OCI-LY7 (cell line): ENCODE measurements around the gene RAB13. TPM values are rescaled to one million over a fixed set of nuclear protein-coding genes. Genes with fewer than 3 reads are reported as not detected.

Experiments
- BruUV-seq: library from RNA; stranded (reverse); fragments of 400-500 nt; replicated peaks from 2 replicates; lab custom pipeline; 2021; lab: Mats Ljungman, UMichigan
- CTCF ChIA-PET: fragments of 300-600 bp; sonication (Branson Sonifier 250); formaldehyde crosslinking; loops from one replicate; lab custom pipeline; 2022; ENCODE audit warnings: antibody characterized with exemption; ENCODE audit not compliant: unreplicated experiment; lab: Charles Lee
- POLR2A ChIA-PET: fragments of 300-600 bp; sonication (Branson Sonifier 250); formaldehyde crosslinking; loops from one replicate; lab custom pipeline; 2022; ENCODE audit warnings: antibody characterized with exemption; lab: Charles Lee
- DNase-seq: peaks from one replicate; pipeline ENCODE4 v3.0.0-alpha.2; 2015; ENCODE audit warnings: low spot score
- H2AFZ ChIP-seq: fragments of 200-600 bp; sonication (generic), shearing (Covaris generic); 2 replicates; pipeline ENCODE4 v1.6.1; 2014; ENCODE audit warnings: mild to moderate bottlenecking, antibody characterized with exemption, low read length, moderate library complexity
- H3K27ac ChIP-seq: fragments of 200-600 bp; sonication (generic); 2 replicates; pipeline ENCODE4 v1.5.1; 2014; ENCODE audit warnings: mixed run types, low read depth, mild to moderate bottlenecking, moderate library complexity, low read length, inconsistent platforms; ENCODE audit not compliant: poor library complexity, severe bottlenecking
- H3K36me3 ChIP-seq: fragments of 200-600 bp; sonication (generic); 2 replicates; pipeline ENCODE4 v1.6.1; 2014; ENCODE audit warnings: mild to moderate bottlenecking, antibody characterized with exemption, low read length, moderate library complexity, mixed read lengths; ENCODE audit not compliant: insufficient read depth
- H3K4me1 ChIP-seq: fragments of 200-600 bp; sonication (generic); 2 replicates; pipeline ENCODE4 v1.5.1; 2014; ENCODE audit warnings: mild to moderate bottlenecking, low read length; ENCODE audit not compliant: insufficient read depth, poor library complexity, severe bottlenecking
- H3K4me2 ChIP-seq: fragments of 200-600 bp; sonication (generic); 2 replicates; pipeline ENCODE4 v1.6.1; 2014; ENCODE audit warnings: mild to moderate bottlenecking, low read length
- H3K4me3 ChIP-seq: fragments of 200-600 bp; sonication (generic); 2 replicates; pipeline ENCODE4 v1.5.1; 2014; ENCODE audit warnings: mild to moderate bottlenecking, low read depth, low read length; ENCODE audit not compliant: poor library complexity, severe bottlenecking
- H3K79me2 ChIP-seq: fragments of 200-600 bp; sonication (generic); 2 replicates; pipeline ENCODE4 v1.6.1; 2016; ENCODE audit warnings: low read depth, mild to moderate bottlenecking, low read length, moderate library complexity, mixed read lengths; ENCODE audit not compliant: insufficient read depth
- H3K9me2 ChIP-seq: fragments of 200-600 bp; sonication (generic); 2 replicates; pipeline ENCODE4 v1.6.1; 2016; ENCODE audit warnings: mild to moderate bottlenecking, low read length, mixed read lengths; ENCODE audit not compliant: insufficient read depth
- H3K9me3 ChIP-seq: fragments of 200-600 bp; sonication (generic); 2 replicates; pipeline ENCODE4 v1.6.1; 2014; ENCODE audit warnings: mild to moderate bottlenecking, mixed run types, low read length, mixed read lengths
- H4K20me1 ChIP-seq: fragments of 200-600 bp; sonication (generic); 2 replicates; pipeline ENCODE4 v1.6.1; 2014; ENCODE audit warnings: mild to moderate bottlenecking, antibody characterized with exemption, low read length, moderate library complexity, mixed read lengths; ENCODE audit not compliant: insufficient read depth
- EZH2phosphoT487 ChIP-seq: fragments of 200-600 bp; sonication (generic); IDR thresholded peaks from 2 replicates; pipeline ENCODE4 v1.6.1; 2018; ENCODE audit warnings: low read depth, borderline replicate concordance, mild to moderate bottlenecking, mixed run types, antibody characterized with exemption, low read length, moderate library complexity, mixed read lengths
- intact Hi-C: fragments of 100-400 bp; cut with micrococcal nuclease; formaldehyde crosslinking; loops from one replicate; pipeline ENCODE4 v1.10.0; 2022; ENCODE audit not compliant: unreplicated experiment
- microRNA-seq: library from miRNA; unstranded; fragments of <30 nt; microRNA quantifications from one replicate; pipeline ENCODE4 v1.2.0, GENCODE V29; 2022; ENCODE audit warnings: borderline replicate concordance
- small RNA-seq: library from RNA; depleted of rRNA; stranded (forward); fragments of <200 nt; gene quantifications from one replicate; pipeline ENCODE3, GENCODE V24; 2014
- total RNA-seq, 2 experiments: library from RNA; depleted of rRNA in 1 of 2; stranded (reverse); fragments of >200 nt in 1 of 2; shearing (Covaris generic) in 1 of 2; gene quantifications; 2 replicates each; pipeline ENCODE4 v1.2.3, GENCODE V29; 2014 to 2022
- TF ChIP-seq, protein P1 (sequence below): fragments of 200-600 bp; sonication (generic); conservative IDR thresholded peaks from 2 replicates; pipeline ENCODE4 v1.5.1; 2014; ENCODE audit warnings: mild to moderate bottlenecking, antibody characterized with exemption, low read length, moderate library complexity, mixed read lengths

Gene RAB13
- total RNA-seq, 2 experiments from 2014 or later: 0.16 to 1.3 TPM

DNA sequence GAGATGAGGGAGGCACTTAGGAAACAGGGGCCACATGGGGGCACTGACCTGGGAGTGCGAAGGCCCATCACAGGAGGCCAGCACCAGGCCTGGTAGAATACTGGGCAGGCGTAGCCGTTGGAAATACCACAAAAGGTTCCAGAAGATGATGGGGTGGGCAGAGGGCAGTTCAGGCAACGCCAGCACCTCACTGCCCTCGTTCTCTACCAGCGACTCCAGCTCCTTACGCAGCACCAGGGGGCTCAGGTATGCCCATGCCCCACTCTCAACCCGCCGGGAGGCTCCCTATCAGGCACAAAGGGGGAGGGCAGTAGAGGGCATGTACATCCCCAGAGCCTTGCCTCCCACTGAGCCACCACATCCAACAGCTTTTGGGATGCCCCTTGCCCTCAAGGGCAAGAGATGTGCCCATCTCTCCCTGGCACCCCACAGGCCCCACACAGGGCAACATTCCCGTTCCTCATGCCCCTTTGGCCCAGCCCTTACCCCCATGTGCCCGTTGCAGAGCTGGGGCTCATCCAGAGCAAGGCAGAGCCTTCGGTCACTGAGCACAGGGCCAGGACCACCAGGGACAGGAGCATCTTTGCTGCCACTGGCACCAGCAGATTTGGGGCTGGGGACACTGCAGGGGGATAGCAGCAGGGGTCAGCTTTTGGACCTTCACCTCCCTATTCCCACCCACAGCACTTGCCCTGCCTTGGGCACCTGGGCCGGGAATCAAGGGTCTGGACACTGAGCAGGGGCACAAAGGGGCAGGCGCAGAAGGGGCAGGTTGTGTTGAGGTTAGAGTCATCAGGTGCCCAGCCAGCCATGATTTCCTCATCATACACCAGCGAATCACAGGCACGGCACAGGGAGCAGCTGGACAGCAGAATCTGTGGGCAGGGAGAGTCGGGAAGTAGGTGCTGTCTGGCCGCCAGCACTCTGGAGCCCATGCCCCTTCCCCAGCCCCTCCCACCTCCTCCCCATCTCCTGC, 53.7 kb downstream of the RAB13 start:
- POLR2A ChIA-PET: no interaction called here
- H3K36me3 ChIP-seq: peaks cover 79% of the 10 kb centered on the region

More for the DNA sequence above, 53.7 kb downstream of the RAB13 start:
- Histone ChIP-seq H4K20me1 (no peaks in the 10 kb centered on the region), H2AFZ (no peak overlapping the region), H3K4me1 (no peaks in the 10 kb centered on the region), H3K9me2 (no peaks in the 10 kb centered on the region), H3K4me3 (no peak overlapping the region), H3K27ac (no peak overlapping the region), H3K4me2 (no peak overlapping the region), H3K9me3 (no peaks in the 10 kb centered on the region), H3K79me2 (no peaks in the 10 kb centered on the region)
- CTCF ChIA-PET: no interaction called here
- no peak for DNase-seq
- TF ChIP-seq, protein P1, sequence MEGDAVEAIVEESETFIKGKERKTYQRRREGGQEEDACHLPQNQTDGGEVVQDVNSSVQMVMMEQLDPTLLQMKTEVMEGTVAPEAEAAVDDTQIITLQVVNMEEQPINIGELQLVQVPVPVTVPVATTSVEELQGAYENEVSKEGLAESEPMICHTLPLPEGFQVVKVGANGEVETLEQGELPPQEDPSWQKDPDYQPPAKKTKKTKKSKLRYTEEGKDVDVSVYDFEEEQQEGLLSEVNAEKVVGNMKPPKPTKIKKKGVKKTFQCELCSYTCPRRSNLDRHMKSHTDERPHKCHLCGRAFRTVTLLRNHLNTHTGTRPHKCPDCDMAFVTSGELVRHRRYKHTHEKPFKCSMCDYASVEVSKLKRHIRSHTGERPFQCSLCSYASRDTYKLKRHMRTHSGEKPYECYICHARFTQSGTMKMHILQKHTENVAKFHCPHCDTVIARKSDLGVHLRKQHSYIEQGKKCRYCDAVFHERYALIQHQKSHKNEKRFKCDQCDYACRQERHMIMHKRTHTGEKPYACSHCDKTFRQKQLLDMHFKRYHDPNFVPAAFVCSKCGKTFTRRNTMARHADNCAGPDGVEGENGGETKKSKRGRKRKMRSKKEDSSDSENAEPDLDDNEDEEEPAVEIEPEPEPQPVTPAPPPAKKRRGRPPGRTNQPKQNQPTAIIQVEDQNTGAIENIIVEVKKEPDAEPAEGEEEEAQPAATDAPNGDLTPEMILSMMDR: no peak
- TF ChIP-seq EZH2phosphoT487: no peak
- BruUV-seq: no TSS peak
- intact Hi-C loops: no loop called here

Small RNAs within 50 kb of the gene (microRNA-seq; reads per million reads assigned to microRNA genes)
- 2.3 reads per million for gene MIR6737

Small RNAs within 50 kb of the gene (small RNA-seq; reads per million reads assigned to genes)
- gene MIR6737: not detected

Other genes starting within 250 kb of the RAB13 start
- gene SLC27A3, start 210.9 kb downstream of the RAB13 start, total RNA-seq (2014; rRNA removed; shearing (Covaris generic)): 3.3 and 4.5 TPM in 2 replicates
- gene SLC27A3, start 210.9 kb downstream of the RAB13 start, total RNA-seq (2022): 7.7 and 10.2 TPM in 2 replicates
- gene GATAD2B, start 63.4 kb downstream of the RAB13 start, total RNA-seq (2014; rRNA removed; shearing (Covaris generic)): 7.7 and 11.2 TPM in 2 replicates
- 65.2 and 77.9 TPM in 2 replicates for gene GATAD2B, start 63.4 kb downstream of the RAB13 start, total RNA-seq (2022)
- gene DENND4B, start 39.6 kb downstream of the RAB13 start, total RNA-seq (2014; rRNA removed; shearing (Covaris generic)): 41.8 and 50.5 TPM in 2 replicates
- gene DENND4B, start 39.6 kb downstream of the RAB13 start, total RNA-seq (2022): 160 and 164 TPM in 2 replicates
- gene CRTC2, start 27.7 kb downstream of the RAB13 start, total RNA-seq (2014; rRNA removed; shearing (Covaris generic)): 15.6 and 29.1 TPM in 2 replicates
- 65.6 and 67.9 TPM in 2 replicates for gene CRTC2, start 27.7 kb downstream of the RAB13 start, total RNA-seq (2022)
- 44.2 and 45.5 TPM in 2 replicates for gene SLC39A1, start 22.8 kb downstream of the RAB13 start, total RNA-seq (2014; rRNA removed; shearing (Covaris generic))
- gene SLC39A1, start 22.8 kb downstream of the RAB13 start, total RNA-seq (2022): 32.7 and 41.6 TPM in 2 replicates
- gene CREB3L4, start 18.4 kb downstream of the RAB13 start, total RNA-seq (2014; rRNA removed; shearing (Covaris generic)): 17.0 and 17.4 TPM in 2 replicates
- gene CREB3L4, start 18.4 kb downstream of the RAB13 start, total RNA-seq (2022): 28.2 and 32.0 TPM in 2 replicates
- 169 and 178 TPM in 2 replicates for gene JTB, start 8.7 kb downstream of the RAB13 start, total RNA-seq (2014; rRNA removed; shearing (Covaris generic))
- 107 and 124 TPM in 2 replicates for gene JTB, start 8.7 kb downstream of the RAB13 start, total RNA-seq (2022)
- 4,465 and 5,738 TPM in 2 replicates for gene RPS27, start 4.4 kb upstream of the RAB13 start, total RNA-seq (2014; rRNA removed; shearing (Covaris generic))
- 2,833 and 3,163 TPM in 2 replicates for gene RPS27, start 4.4 kb upstream of the RAB13 start, total RNA-seq (2022)
- gene NUP210L, start 168.7 kb upstream of the RAB13 start, total RNA-seq (2014; rRNA removed; shearing (Covaris generic)): 0.03 TPM in 2 replicates
- 0.06 TPM in 2 replicates for gene NUP210L, start 168.7 kb upstream of the RAB13 start, total RNA-seq (2022)
- gene TPM3, start 205.8 kb upstream of the RAB13 start, total RNA-seq (2014; rRNA removed; shearing (Covaris generic)): 235 and 359 TPM in 2 replicates
- 417 and 420 TPM in 2 replicates for gene TPM3, start 205.8 kb upstream of the RAB13 start, total RNA-seq (2022)
- gene CFAP141, start 220.0 kb upstream of the RAB13 start, total RNA-seq (2014; rRNA removed; shearing (Covaris generic)): not detected in 2 replicates
- not detected in 2 replicates for gene CFAP141, start 220.0 kb upstream of the RAB13 start, total RNA-seq (2022)
- 80.4 and 98.6 TPM in 2 replicates for gene UBAP2L, start 234.6 kb upstream of the RAB13 start, total RNA-seq (2014; rRNA removed; shearing (Covaris generic))
- gene UBAP2L, start 234.6 kb upstream of the RAB13 start, total RNA-seq (2022): 176 and 179 TPM in 2 replicates